ENCODE measurements around the gene CBLIF.
"Not testable (repeated sequence)": the region's sequence is repeated elsewhere in the genome, so short reads cannot be mapped to it uniquely, and the experiment has no call there.

CBLIF gene

GRCh38 chr11:59847626-59848025, 2.3 kb upstream of the CBLIF start:
- no peak for DNase-seq (ENCODE audit: low read depth in 2 of 2)

DNA sequence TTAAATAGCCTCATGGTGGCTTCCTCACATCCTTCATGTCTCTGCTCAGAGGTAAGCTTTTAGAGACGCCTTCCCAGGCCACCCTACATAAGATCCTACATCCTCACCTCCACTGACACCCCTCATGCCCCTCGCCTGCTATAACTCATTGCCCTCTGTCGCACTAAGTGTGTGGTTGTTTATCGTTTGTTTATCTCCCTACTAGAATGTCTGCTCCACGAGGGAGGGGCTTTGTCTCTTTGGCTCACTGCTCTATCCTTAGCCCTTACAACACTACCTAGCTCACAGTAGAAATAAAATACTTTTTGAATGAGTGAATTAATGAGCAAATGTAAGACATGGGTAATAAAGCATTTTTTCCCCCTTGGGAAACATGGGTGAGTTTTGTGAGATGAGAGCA, 1.3 kb upstream of the CBLIF start:
- DNase-seq (ENCODE audit: low read depth in 2 of 2) = no peak

DNA sequence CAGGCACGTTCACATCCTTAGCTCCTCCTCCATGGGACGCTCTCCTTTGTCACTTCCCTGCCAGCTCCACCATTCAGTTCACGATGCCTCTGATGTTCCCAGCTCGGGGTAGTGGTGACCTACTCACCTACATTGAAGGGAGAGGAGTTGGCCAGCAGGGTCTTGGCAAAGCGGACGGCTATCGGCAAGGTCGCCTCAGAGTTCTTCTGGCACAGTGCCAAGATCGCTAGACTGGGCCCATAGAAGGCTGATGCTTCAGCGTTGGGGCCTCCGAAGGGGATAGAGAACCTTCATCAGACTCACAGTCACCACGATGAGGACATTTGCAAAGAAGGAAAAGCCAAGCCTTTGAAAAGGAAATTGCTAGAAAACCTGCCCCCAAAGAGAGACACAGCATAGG, 3.0 kb downstream of the CBLIF start:
- no peak for DNase-seq (ENCODE audit: low read depth in 2 of 2)

DNA sequence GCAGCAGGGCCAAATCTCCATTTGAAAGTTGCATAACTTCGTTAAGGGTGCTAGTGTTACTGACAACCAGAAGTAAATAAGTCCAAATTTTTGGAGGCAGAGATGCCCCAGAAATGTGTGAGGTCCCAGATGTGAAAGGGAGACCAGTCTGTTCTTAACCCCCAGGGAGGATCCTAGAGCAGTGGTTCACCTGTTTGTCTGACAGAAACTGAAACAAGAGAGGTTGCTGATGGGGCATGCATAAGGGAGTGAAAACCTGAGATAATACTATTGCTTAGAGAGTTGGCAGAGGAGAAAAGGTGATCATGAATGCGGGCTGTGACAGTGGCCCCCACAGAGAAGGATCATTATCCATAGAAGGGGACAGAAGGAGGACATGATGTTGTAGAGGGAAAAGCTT, 3.8 kb downstream of the CBLIF start:
- DNase-seq (ENCODE audit: low read depth in 2 of 2) = no peak

- DNase-seq (ENCODE audit: low read depth in 2 of 2) = no peak
These were observed 5.7 kb downstream of the CBLIF start for GRCh38 chr11:59839615-59840014.

- no peak for DNase-seq (ENCODE audit: low read depth in 2 of 2)
These were observed 11.7 kb downstream of the CBLIF start for GRCh38 chr11:59833602-59834001.

- no peak for DNase-seq (ENCODE audit: low read depth in 2 of 2)
These were observed 15.9 kb downstream of the CBLIF start for GRCh38 chr11:59829358-59829757.

DNA sequence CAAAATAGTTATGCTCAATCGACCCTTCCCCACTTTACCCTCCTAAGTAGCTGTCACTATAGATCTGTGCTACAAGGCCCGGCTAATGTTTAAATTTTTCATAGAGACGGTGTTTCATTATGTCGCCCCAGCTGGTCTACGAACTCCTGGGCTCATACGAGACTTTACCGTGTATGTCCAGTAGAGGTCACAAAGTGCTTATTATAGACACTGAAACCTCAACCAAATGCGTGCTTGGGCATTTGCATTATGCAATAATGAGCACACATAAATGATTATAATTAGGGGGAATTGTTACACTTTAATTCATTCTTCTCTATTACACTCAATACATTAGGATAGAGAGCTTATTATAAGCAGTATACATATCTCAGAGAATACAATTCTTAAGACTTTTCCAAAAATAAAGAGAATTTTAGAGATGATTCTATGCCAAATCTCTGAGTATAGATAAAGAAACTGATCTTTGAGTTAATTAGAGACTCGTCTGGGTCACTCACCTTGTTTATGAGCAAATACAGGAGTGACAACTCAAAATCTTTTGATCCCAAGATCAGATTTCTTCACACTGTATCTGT, 22.2 kb downstream of the CBLIF start:
- no peak for DNase-seq (ENCODE audit: low read depth in 2 of 2)

DNA sequence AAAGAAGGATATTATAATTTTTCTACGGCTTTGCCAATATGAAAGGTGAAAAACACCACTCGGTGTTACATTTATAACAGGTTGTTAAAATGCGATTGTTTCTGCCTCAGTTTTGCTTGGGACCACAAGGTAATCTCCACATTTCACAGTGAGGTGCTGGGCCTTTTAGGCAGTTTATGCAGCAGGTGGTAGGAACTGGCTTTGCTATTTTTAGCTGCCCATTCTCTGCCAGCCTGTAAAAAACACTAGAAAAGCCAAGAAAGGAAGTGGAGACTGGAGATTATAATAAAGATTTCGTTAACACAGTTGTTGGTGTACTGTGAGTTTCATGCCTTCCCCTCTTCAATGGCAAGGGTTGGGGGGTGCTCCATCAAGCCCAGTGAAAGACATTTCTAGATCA, 26.7 kb downstream of the CBLIF start:
- DNase-seq (ENCODE audit: low read depth in 2 of 2) = no peak

DNA sequence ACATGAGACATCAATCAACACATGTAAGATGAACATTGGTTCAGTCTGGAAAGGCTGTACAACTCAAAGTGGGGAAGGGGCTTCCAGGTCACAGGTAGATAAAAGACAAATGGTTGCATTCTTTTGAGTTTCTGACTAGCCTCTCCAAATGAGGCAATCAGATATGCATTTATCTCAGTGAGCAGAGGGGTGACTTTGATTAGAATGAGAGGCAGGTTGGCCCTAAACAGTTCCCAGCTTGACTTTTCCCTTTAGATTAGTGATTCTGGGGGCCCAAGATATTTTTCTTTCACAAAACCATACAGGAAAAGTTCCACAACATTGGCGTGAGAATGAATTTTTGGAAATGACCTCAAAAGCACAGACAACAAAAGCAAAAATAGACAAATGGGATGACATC, 28.9 kb downstream of the CBLIF start:
- DNase-seq (ENCODE audit: low read depth in 2 of 2) = not testable (repeated sequence)

DNA sequence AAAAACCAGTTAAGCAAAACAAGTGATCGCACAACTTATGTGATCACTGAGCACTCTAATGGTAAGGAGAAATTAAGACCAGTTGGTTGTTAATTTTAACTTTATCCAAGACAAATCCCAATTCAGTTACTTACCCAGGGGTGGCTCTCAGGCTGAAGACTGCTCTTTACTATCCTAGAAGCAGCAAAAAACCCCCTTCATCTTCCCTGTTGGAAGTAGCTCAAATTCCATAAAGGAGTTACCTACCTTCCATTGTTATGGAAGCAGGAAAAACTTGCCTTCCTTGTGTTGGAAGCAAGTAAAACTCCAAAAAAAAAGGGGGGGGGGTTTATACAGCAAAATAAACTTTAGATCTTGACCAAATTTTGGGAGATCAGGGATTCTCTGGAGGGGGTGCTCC, 29.5 kb downstream of the CBLIF start:
- DNase-seq (ENCODE audit: low read depth in 2 of 2) = no peak

DNA sequence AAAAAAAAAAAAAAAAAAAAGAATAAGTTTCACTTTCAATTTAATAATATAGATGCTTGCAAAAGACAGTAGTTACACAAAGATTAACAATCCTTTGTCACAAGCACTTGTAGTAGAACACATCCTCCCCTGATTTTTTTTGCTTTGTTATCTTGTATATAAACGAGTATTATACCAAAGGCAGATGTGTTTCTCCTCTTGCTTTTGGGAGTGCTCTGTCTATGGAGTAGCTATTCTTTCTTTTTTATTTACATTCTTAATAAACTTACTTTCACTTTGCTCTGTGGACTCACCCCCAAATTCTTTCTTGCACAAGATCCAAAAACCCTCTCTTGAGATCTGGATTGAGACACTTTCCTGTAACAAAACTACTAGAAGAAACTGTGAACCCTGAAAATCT, 31.3 kb downstream of the CBLIF start:
- no peak for DNase-seq (ENCODE audit: low read depth in 2 of 2)

DNA sequence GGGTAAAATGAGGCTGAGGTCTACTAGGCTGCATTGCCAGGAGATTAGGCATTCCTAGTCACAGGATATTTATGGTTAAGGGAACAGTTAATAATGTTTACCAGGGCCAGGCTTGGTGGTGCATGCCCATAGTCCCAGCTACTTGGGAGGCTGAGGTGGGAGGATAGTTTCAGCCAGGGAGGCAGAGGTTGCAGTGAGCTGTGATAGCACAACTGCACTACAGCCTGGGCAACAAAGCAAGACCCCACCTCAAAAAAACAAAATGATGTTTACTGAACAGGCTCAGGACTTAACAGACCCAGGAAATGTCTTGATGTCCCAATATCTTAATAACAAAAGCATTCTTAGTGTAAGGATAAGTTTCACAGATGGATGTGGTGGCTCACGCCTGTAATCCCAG, 31.9 kb downstream of the CBLIF start:
- DNase-seq (ENCODE audit: low read depth in 2 of 2) = no peak

DNA sequence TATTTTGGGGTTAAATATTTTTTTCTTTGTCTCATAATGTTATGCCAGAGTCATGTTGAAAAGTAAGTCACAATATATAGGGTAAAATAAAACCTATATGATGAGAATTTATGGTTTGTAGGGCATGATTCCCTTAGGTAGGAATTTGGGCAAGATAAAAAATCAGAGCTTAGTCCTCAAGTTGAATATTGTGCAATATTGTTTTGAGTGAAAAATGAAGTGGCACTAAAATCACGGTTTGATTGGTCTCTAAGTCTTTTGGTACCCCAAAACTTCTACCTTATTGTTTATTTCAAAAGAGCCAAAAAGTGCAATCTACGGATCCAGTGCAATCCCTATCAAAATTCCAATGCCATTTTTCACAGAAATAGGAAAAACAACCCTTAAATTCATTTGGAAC, 33.1 kb downstream of the CBLIF start:
- DNase-seq (ENCODE audit: low read depth in 2 of 2) = no peak

DNA sequence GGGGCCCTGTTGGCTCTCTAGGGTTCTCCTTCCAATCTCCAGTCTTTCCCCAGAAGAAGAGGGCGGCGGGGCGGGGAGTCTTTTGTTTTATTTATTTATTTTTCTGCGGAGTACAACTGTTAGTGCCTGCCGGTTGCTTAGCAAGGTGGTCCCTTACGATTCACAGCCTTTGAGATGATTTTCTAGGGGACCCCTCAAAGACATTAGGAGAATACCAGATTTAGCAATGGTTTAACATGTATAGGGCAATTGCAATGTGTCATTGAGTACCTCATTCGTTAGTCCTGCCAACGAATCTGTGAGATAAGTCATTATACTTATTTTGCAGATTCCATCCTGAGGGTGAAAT, 34.4 kb downstream of the CBLIF start:
- DNase-seq (ENCODE audit: low read depth in 2 of 2) = no peak

- DNase-seq (ENCODE audit: low read depth in 2 of 2) = peak; percentile 84 to 88
These were observed 34.9 kb downstream of the CBLIF start, which contains the start of gene MRPL16 for GRCh38 chr11:59810189-59810910. TSS of gene MRPL16 (minus strand) at chr11:59810778. CDS start at chr11:59810658, 120 bp downstream.

GRCh38 chr11:59807047-59807610, 38.2 kb downstream of the CBLIF start:
- DNase-seq (ENCODE audit: low read depth in 2 of 2) = no peak

DNA sequence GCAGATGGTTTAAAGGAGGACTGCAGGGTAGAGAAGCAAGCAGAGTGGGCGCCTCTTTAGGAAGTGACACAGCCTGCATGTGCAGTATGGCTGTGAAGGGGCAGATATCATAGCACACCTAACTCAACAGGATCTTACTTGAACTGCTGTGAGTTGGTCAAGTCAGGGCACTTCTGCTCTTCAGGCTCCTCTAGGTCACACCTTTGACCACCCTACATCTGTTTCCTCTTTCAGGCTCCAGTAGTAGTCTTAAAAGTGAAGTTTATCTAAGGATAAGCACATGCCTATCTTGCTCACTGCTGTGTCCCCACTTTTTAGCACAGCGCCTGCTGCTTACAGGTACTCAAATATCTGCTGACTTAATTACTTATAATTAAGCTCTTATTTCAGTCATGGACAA, 41.2 kb downstream of the CBLIF start:
- no peak for DNase-seq (ENCODE audit: low read depth in 2 of 2)

- no peak for DNase-seq (ENCODE audit: low read depth in 2 of 2)
These were observed 42.6 kb downstream of the CBLIF start for GRCh38 chr11:59802639-59803176.

DNA sequence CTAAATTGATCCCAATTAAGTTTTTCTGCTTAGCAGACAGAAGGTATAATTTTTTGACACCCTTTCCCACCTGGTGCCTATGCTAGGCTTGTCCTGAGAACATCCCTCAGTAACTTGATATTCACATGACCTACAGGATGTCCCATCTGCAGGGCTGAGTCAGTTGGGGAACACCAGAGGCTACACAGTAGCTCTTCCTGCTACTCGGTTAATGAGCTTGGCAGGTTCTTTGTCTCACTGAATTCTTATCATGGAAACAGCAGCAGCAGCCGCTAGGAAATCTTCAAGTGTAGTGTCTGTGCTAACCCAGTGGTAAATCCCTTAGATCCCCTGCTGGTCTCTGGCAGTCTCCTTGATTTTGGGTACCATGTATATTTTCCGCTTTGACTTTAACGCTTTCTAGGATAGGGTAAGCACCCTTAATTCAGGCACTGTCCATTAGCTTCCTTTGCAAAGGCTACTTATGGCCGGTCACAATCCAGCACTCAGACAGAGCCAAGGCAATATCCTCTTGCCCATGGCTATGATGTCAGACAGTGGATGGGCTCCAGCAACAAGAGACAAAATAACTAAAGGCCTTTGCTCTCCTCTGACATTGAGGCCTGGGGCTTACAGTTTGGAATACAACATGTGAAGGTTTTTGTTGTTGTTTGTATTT, 43.2 kb downstream of the CBLIF start:
- DNase-seq (ENCODE audit: low read depth in 2 of 2) = no peak

DNA sequence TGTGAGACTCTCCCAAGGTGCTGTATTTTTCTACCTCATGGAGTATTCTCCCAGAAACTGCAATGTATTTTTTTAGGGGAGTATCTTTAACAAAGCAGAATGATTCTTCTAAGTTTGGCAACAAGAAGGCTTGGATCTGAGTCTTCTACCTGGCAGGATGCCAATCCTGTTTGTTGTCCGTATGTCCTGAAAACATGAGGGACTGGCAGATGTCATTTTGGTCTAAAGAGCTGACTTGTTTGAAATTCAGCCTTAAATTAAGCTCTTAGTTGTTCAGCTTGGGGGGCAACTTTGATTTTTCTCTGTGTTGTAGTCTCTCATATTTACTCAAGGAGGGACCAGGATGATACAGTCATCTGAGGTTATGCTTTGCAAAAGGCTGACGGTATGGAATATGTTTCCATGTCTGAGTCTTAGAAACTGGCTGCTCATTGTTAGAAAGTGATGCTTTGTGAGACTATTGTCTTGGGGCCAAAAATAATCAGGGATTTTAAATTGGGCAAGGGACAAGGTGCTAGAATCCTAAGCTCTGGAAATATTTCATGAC, 44.1 kb downstream of the CBLIF start:
- DNase-seq (ENCODE audit: low read depth in 2 of 2) = no peak

- DNase-seq (ENCODE audit: low read depth in 2 of 2) = no peak
These were observed 44.8 kb downstream of the CBLIF start for GRCh38 chr11:59800390-59801025.
